Nephron (organoid): Measurements from ENCODE around the gene PATZ1.

Experiments used
- H3K27ac Mint-ChIP-seq, 3 experiments: 2 replicates each; pipeline ENCODE4 v1.8.0; 2020; ENCODE audit warnings: mixed read lengths in 3 of 3, mild to moderate bottlenecking in 2 of 3, moderate library complexity in 1 of 3
- H3K27me3 Mint-ChIP-seq: 2 replicates; pipeline ENCODE4 v1.8.0; 2021; ENCODE audit warnings: low read depth, mild to moderate bottlenecking, moderate library complexity, mixed read lengths
- H3K36me3 Mint-ChIP-seq: 2 replicates; pipeline ENCODE4 v1.8.0; 2020; ENCODE audit warnings: low read depth, mixed read lengths
- H3K4me1 Mint-ChIP-seq: 2 replicates; pipeline ENCODE4 v1.8.0; 2020; ENCODE audit warnings: mixed read lengths
- H3K4me3 Mint-ChIP-seq, 3 experiments: 2 replicates each; pipeline ENCODE4 v1.8.0; 2020; ENCODE audit warnings: mild to moderate bottlenecking in 3 of 3, mixed read lengths in 3 of 3, moderate library complexity in 2 of 3
- H3K9me3 Mint-ChIP-seq: 2 replicates; pipeline ENCODE4 v1.8.0; 2020; ENCODE audit warnings: mixed read lengths
- TF ChIP-seq, protein P1 (sequence below), 3 experiments: fragments of 200-600 bp; sonication (generic); IDR thresholded peaks; one replicate each; pipeline ENCODE4 v1.5.0; 2021; ENCODE audit warnings: antibody characterized with exemption in 3 of 3; ENCODE audit not compliant: unreplicated experiment in 3 of 3

PATZ1 gene

DNA sequence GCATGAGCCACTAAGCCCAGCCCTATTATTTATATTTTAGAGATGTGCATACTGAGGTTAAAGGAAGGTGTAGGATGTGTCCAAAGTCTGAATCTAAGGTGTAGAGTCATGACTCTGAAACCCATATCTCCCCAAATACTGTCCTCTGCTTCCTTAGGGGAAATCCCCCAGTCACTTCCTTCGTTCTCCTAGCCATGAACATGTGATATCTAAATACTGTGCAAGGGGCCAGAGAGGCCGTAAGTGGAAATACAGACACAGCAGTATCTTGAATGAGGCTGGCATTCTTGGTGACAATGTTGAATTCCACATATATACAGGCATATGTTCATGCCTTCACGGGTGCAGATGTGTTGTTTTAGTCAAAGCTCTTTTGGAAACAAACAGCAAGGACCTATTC lies 21.3 kb upstream of the PATZ1 start:
- TF ChIP-seq, protein P1, sequence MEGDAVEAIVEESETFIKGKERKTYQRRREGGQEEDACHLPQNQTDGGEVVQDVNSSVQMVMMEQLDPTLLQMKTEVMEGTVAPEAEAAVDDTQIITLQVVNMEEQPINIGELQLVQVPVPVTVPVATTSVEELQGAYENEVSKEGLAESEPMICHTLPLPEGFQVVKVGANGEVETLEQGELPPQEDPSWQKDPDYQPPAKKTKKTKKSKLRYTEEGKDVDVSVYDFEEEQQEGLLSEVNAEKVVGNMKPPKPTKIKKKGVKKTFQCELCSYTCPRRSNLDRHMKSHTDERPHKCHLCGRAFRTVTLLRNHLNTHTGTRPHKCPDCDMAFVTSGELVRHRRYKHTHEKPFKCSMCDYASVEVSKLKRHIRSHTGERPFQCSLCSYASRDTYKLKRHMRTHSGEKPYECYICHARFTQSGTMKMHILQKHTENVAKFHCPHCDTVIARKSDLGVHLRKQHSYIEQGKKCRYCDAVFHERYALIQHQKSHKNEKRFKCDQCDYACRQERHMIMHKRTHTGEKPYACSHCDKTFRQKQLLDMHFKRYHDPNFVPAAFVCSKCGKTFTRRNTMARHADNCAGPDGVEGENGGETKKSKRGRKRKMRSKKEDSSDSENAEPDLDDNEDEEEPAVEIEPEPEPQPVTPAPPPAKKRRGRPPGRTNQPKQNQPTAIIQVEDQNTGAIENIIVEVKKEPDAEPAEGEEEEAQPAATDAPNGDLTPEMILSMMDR (IDR thresholded peaks at IDR 0.05; ENCODE audit: unreplicated experiment in 3 of 3), result no peak
- H3K4me3 Mint-ChIP-seq, result no peak overlapping the region
- H3K27me3 Mint-ChIP-seq, result no peaks in the 10 kb centered on the region
- no peak overlapping the region for H3K27ac Mint-ChIP-seq
- no peaks in the 10 kb centered on the region for H3K36me3 Mint-ChIP-seq
- no peaks in the 10 kb centered on the region for H3K9me3 Mint-ChIP-seq
- no peaks in the 10 kb centered on the region for H3K4me1 Mint-ChIP-seq

DNA sequence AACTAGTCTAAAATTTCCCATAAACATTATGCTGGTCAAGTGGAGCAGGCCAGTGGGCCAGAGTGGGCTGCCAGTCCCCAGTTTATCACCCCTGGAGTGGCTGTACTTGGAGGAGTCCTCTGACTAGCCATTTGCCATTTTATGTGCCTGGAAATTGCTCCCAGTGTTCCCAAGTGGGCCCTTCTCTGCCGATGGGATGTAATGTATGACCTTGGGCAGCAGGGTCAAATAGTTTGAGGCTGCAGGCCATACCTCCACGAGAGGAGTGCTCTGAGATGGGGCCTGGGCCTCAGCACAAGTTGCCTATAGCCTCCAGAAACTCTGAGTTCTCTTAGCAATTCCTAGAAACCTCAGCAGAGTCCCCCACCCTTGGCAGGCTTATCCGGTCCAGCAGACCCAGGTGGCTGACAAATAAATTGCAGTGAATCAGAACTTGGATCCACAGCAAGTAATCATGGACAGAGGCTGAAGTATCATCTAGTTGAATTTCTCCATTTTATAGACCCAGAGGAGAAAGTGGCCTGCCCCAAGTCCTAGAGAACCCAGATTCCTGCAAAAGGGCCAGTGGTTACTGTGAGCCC lies 17.8 kb upstream of the PATZ1 start:
- Mint-ChIP-seq H3K4me3 (no peak overlapping the region), H3K36me3 (no peaks in the 10 kb centered on the region), H3K27ac (no peak overlapping the region), H3K9me3 (no peaks in the 10 kb centered on the region), H3K27me3 (no peaks in the 10 kb centered on the region), H3K4me1 (no peaks in the 10 kb centered on the region)
- TF ChIP-seq, protein P1 (IDR thresholded peaks at IDR 0.05; ENCODE audit: unreplicated experiment in 3 of 3), result no peak

DNA sequence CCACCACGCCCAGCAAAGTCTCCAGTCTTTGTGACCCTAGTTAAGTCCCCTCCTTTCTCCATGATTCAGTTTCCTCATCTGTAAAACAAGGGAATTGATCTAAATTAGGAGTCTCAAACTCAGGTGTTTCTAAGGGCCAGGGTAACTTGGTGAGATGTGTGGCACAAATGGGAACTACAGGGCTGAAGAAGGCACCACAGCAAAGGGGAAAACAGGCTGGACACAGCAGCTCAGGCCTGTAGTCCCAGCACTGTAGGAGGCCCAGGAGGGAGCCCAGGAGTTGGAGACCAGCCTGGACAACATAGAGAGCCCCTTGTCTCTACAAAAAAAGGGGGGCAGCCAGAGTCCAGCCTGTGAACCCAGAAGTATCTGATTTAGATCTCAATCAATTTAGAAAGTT lies 15.6 kb upstream of the PATZ1 start:
- Mint-ChIP-seq H3K36me3 (no peaks in the 10 kb centered on the region), H3K4me3 (no peak overlapping the region), H3K4me1 (no peaks in the 10 kb centered on the region), H3K27ac (no peak overlapping the region), H3K27me3 (no peaks in the 10 kb centered on the region), H3K9me3 (no peaks in the 10 kb centered on the region)
- TF ChIP-seq, protein P1 (IDR thresholded peaks at IDR 0.05; ENCODE audit: unreplicated experiment in 3 of 3), result no peak

DNA sequence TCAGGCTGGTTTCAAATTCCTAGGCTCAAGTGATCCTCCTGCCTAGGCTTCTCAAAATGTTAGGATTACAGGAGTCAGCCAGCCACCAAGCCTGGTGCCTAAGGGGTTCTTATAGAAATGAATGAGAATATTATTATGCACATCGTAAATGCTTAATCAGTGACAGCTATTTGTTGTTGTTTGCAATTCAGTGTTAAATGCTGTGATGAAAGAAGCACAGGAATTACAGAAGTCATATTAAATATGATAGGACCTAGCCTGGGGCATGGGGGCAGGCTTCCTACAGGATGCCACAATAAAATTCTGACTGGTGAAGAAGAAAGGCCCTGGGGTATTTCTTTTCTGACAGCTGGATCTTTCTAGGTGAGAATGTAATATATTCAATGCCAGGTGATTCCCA lies 13.9 kb upstream of the PATZ1 start:
- no peaks in the 10 kb centered on the region for H3K36me3 Mint-ChIP-seq
- H3K27me3 Mint-ChIP-seq, result no peaks in the 10 kb centered on the region

DNA sequence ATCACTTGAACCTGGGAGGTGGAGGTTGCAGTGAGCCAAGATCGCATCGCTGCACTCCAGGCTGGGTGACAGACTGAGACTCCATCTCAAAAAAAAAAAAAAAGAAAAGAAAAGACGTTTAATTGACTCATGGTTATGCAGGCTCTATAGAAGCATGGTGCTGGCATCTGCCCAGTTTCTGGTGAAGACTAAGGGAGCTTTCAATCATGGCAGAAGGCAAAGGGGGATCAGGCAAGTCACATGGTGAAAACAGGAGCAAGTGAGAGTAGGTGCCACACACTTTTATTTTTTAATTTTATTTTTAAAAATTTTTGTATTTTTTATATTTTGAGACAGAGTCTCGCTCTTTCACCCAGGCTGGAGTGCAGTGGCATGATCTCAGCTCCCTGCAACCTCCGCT lies 8.4 kb upstream of the PATZ1 start:
- Mint-ChIP-seq H3K9me3 (no peaks in the 10 kb centered on the region), H3K4me3 (no peak overlapping the region), H3K4me1 (peaks cover 10% of the 10 kb centered on the region), H3K27me3 (no peaks in the 10 kb centered on the region), H3K36me3 (no peaks in the 10 kb centered on the region), H3K27ac (no peak overlapping the region)
- TF ChIP-seq, protein P1 (IDR thresholded peaks at IDR 0.05; ENCODE audit: unreplicated experiment in 3 of 3), result no peak

More for the DNA sequence above, 13.9 kb upstream of the PATZ1 start:
- Mint-ChIP-seq H3K9me3 (no peaks in the 10 kb centered on the region), H3K27ac (no peak overlapping the region), H3K4me3 (no peak overlapping the region), H3K4me1 (no peaks in the 10 kb centered on the region)
- TF ChIP-seq, protein P1 (IDR thresholded peaks at IDR 0.05; ENCODE audit: unreplicated experiment in 3 of 3), result no peak

DNA sequence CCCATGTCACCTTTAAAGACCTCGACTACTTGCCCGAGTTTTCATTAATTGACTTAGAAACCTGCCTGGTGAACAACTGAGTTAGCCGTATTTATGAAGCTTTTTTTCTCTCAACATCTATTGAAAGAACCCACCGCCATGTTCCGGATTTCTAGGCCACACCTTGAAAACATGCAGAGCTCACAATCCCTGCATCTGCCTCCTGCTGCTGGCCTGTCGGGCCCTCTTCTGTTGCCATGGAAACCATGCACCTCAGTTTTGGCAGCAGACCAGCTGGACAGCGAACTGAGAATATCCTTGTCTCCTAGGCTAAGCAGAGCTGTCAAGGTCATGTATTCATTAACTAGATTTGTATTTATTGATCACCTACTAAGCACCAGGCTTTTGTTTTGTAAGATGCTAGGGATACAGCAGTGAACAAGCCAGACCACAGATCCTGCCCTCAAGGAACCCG lies 4.3 kb upstream of the PATZ1 start:
- Mint-ChIP-seq H3K27me3 (no peaks in the 10 kb centered on the region), H3K9me3 (no peaks in the 10 kb centered on the region), H3K27ac (peak overlapping the region; percentile 58 to 88 (median 75)), H3K4me1 (peaks cover 14% of the 10 kb centered on the region), H3K36me3 (no peaks in the 10 kb centered on the region), H3K4me3 (peak overlapping the region; percentile 49 to 61 (median 50))
- TF ChIP-seq, protein P1 (IDR thresholded peaks at IDR 0.05; ENCODE audit: unreplicated experiment in 3 of 3), result no peak
